HG02870 (cell line): ENCODE results near the gene RPH3AL.

Experiments used
- ATAC-seq: cut with Tn5 transposase; IDR thresholded peaks from one replicate; pipeline ENCODE4 v1.9.1; 2021; ENCODE audit warnings: mild to moderate bottlenecking, moderate library complexity; ENCODE audit not compliant: unreplicated experiment

RPH3AL gene, protein sequence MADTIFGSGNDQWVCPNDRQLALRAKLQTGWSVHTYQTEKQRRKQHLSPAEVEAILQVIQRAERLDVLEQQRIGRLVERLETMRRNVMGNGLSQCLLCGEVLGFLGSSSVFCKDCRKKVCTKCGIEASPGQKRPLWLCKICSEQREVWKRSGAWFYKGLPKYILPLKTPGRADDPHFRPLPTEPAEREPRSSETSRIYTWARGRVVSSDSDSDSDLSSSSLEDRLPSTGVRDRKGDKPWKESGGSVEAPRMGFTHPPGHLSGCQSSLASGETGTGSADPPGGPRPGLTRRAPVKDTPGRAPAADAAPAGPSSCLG

DNA sequence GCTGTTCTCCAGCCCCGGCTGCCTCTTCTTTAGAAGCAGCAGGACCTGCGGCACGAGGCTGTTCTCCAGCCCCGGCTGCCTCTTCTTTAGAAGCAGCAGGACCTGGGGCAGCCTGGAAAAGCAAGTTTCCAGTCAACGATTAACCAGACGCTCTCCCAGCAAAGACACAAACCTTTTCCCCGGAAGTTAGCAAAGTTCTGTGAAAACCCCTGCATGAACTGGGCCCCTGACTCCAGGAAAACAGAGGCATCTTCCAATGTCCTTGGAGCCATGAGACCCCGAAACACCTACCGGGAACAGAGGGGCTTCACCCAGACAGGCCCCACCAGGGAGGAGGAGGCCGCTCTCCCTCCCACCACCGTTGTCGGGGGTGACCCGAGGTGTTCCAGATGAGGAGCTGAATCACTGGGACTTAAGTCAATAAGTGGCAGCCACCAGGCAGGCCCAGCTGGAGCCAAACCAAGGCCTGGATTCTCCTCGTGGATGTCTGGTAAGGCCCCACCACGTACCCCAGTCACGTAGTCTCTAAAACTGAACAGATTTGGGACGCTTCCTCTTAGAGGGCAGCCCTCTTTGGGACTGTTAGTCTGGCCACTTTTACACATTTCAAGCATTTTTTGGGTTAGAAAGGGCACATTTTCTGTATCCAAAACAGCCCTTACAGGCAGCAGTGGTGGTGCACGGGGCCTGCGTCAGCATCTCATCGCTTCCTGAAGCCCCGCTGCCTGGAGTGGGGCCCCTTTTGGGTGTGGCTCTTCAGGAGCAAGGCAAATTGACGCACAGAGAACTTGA lies at the start of gene RPH3AL:
Gene RPH3AL (minus strand): TSS at position 387 of the 792 bp plus-strand sequence. CDS start 25,264 bp downstream, outside the sequence.
- ATAC-seq: no peak

DNA sequence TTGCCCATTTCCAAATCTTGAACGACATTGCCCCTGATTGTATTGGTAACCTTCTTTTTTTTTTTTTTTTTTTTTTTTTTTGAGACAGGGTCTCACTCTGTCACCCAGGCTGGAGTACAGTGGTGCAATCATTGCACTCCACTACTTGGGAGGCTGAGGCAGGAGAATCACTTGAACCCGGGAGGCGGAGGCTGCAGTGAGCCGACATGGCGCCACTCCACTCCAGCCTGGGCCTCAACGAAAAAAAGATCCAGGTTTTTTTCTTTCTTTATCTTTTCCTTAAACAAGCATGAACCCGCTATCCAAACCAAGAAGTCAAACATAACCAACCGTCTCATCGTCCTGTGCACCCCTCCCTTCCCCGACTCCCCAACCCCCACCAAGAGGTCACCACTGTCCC lies 47.6 kb upstream of the RPH3AL start:
- ATAC-seq: no peak

DNA sequence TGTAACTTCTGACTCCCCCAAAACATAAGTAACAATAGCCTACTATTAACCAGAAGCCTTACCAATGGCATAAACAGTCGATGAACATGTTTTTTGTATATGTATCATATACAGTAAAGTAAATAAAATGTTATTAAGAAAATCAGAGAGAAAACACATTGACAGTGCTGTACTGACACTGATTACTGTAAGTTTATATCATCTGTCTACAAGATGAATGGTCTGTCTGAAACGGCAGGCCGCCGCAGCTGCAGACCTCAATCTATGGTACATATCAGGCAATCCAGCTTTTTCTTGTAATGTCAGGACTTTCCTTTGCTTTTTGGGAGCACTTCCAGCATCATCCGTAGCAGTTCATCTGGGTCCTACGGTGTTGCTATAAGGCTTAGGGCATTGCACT lies 44.2 kb upstream of the RPH3AL start:
- no peak for ATAC-seq

DNA sequence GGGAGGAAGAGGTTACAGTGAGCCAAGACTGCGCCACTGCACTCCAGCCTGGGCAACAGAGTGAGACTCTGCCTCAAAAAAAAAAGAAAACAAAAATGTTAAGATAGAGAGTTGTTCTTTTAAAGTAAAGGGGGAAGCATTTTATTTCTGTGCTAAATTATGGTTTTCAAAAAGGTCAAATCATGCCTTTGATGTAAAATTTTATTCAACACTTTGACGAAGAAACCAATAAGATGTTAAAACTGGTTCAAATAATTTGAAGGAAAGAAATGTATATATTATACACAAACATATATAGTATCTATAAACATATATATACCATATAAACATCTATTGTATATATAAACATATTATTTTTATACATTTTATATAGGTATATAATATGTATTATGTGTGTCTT lies 43.4 kb upstream of the RPH3AL start:
- ATAC-seq: no peak

DNA sequence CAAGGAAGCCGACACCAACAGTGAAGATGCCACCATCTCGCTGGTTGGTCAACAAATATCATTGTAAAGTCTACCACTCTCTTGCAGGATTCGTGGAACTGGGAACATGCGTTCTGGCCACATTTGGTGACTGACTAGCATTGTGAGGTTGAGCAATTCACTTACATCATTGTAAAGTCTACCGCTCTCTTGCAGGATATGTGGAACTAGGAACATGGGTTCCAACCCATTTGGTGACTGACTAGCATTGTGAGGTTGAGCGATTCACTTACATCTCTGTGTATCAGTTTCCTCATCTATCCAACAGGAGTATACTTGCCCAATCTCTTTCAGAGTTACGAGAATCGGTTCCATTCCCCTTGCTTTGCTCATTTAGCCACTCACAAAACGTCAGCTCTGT lies 42.6 kb upstream of the RPH3AL start:
- no peak for ATAC-seq

DNA sequence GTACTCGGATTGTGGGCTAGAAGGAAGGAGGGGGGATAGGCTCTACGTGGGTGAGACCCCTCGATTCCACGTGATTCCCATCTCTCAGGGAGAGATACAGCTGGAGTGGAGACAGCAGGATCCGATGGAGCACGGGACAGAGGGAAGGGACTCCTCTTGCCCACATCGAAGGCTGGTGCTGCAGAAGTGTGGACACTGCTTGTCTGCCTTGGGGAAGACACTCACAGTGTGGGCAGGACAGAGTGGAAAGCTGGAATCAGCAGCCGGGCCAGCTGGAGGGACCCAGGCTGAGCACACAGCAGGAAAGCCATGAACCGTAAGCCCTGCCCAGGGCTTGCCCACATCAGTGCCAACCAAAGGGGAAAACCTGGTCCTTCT lies 42.1 kb upstream of the RPH3AL start:
- no peak for ATAC-seq

DNA sequence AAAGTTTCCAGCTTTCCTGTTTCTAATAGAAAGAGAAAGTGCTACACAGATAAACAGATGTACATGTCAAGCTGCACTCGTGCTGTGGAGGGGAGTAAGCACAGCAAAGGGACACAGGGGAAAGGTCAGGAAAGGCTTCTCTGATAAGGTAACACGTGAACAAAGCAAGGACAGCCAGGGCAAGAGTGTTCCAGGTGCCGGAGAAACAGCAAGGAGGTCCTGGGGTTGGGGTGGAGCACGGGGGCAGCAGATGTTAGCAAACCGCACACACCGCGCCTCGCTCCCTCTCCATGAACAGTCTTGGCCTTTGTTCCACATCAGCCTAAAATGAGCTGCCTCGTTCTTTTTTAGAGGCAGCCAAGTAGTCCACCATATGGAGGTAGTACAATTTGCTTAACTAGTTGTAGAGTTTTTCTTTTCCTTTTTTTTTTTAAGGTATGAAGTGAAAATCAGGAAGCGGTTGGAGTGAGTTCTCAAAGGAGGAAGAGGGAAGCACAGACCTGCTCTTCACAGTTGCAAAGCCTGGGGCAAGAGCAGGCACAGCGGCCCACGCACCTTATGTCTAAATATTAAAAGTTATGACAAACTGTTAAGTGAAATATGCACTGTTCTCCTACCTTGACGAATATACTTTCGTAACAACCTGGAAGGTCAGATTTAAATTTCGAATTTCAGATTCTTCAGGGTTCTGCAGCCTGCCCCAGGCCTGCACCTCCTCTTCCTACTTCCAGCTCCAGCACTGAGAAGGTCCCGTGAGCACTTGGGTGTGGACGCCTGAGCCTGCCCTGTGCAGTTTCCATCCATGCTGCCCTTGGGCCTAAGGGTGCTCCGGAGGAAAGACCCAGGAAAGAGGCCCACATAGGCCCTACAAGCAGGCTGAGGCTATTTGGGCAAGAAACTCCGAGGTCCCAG lies 41.5 kb upstream of the RPH3AL start:
- ATAC-seq: no peak

DNA sequence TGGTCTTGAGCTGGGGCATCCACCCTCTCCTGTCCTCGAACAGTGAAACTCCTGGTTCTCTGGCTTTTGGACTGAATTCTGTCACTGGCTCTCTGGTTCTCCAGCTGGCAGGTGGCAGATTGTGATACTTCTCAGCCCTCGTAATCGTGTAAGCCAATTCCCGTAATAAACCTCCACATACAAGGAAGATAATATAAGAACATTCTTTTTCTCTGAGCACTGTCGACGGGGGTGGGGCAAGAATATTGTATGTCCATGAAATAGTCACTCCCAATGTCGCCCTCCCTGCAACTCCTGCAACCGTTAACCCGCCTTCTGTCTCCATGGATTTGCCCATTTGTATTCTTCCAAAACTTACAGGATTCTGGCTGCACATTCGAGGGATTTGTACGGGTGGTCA lies 39.2 kb upstream of the RPH3AL start:
- no peak for ATAC-seq

DNA sequence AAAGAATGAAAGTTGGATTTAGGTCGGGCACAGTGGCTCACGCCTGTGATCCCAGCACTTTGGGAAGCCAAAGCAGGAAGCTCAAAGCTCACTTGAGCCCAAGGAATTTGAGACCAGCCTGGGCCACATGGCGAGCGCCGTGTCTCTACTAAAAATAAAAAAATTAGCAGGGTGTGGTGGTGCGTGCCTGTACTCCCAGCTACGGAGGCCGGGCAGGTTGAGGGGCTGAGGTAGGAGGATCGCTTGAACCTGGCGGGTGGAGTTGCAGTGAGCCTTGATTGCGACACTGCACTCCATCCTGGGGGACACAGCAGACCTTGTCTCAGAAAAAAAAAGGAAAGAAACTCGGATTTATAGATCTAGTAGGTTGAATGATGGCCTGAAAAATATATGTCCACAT lies 37.4 kb upstream of the RPH3AL start:
- no peak for ATAC-seq

DNA sequence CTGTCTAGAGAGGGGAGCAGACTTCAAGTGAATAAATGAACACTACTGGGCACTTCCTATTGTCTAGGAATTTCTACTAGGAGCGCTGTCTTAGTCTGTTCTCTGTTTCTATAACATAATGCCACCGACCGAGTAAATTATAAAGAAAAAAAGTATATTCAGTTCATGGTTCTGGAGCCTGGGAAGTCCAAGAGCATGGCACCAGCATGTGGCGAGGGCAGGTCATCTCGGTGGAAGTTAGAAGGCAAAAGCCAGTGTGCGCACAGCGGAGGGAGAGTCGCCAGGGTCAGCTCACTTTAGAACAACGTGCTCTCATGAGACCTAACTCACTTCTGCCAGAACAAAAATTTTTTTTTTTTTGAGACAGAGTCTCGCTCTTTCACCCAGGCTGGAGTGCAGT lies 35.5 kb upstream of the RPH3AL start:
- ATAC-seq: no peak

DNA sequence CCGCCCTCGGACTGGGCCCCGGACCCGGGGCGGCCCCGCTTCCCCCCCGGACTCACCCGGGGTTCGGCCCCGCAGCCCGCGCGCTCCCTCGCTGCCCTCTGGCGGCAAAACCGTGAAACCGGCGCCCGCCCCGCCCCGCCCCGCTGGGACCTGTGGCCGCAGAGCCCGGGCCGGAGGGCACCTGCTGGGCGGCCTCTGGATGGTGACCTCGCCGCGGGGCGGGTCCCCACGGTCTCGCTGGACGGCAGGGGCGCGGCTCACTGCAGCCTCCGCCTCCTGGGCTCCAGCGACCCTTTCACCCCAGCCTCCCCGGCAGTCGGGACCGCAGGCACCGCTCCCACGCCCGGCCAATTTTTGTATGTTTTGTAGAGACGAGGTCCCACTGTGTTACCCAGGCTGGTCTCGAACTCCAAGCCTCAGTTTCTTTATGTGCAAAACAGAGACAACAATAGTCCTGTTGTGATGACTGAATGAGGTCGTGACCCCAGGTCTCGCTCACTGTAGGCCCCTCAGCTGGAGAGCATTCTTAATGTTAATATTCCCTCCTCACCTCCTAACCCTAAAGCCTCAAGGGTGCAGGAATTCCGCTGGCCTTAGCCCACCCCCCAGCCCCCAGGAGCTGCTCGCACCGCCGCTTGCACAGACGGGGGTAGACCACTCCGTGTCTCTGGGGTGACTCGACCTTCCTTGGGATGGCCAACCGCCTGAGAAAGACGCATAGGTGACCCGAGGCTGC lies 33.7 kb upstream of the RPH3AL start:
- no peak for ATAC-seq

DNA sequence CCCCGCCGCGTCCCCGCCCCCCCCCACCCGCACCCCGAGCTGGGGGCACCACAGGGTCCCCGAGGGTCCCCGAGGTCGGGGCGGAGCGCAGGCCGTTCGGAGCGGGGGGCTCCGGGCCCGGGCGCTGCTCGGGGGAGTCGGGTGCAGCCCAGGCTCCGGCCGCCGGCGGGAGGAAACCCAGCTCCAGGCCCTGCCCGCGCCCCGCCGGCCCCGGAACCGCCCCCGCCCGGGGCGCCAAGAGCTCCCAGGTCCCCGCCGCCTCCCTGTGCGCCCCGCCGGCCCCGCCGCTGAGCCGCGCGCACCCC lies 33.2 kb upstream of the RPH3AL start:
- no peak for ATAC-seq

DNA sequence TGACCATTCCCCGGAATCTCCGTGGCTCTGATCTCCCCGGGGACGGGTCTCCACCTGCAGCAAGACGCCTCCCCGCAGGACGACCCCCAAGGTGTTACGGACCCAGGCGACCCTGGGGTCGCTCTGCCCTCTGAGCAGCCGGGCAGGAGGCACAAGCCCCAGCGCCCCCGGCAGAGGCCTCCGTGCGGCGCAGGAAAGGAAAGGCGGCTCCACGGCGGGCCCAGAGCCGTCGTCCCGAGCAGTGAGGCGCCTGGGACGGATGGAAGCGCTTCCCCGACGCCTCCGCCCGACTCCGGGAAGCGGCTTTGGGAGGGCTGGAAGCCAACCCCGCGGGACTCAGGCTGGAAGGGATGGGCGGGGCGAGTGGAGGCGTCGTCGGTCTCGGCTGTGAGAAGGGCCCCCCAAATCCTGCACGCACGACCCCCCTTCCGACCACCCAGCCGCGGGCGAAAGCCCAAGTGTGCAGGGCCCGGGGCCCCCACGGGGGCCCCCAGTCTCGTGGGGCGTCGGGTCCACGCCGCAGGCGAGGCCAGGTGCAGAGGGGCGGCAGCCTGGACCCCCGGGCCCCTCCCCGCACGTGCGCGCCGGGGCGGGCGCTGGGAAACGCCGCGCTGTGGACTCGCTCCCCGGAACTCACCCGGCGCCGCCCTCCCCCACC lies 32.7 kb upstream of the RPH3AL start:
- no peak for ATAC-seq

DNA sequence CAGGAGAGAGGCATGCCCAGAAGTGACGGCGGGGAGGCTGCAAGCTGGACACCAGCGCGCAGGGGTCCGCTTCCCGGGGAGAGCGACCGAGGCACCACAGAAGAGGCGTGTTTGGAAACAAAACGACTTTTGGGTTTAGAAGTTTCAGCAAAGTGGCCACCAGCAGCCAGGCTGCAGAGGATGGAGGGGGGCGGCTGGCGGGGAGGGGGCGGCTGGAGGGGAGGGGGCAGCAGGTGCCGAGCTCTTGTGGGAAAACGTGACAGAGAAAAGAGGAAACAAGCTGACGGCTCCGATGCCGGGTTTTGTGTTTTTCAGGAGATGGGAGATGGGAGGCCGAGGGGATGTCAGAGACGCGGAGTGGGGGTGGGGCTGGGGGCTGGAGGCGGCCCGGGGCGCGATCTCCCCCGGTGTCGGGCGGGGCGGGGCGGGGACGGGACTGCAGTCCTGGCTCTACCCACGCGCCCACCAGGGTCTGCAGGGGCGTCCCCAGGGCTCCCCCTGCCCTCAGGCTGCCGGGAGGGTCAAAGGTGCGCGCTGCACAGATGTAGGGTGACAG lies 32.1 kb upstream of the RPH3AL start:
- ATAC-seq: no peak

DNA sequence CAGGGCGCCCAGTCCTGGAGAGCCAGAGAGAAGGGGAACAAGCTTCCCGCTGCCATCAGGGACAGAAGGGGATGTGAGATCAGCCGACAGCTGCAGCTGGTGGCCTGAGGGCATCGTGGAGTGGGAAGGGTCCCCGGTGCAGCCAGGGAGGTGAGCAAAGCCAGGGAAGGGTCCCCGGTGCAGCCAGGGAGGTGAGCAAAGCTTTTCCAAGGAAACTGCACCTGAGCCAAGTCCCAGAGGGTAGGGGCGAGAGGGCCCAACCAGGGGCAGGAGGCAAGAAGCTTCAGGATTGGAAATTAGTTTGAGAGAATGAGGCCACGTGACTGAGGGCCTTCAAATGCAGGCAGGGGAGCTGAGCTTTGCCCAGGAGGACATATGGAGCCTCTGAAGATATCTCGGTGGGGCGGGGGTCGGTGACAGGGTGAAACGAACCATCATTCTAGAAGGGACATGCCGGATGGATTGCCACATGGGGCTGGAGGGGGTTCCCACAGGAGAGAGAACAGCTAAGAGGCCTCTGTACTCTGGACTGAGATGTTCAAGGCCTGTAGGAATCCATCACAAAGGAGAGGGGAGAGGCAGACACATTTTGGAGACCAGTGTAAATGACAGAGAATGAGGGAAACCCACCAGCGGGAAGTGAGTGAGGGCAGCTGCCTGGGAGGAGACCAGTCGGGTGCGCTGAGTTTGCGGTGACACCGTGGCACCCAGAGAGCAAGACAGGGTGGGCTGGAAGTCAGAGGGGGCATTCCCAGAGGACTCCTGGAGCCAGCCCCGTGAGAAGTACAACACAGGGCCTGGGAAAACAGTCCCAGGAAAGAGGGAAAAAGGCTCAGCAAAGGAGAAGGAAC lies 31.4 kb upstream of the RPH3AL start:
- ATAC-seq: no peak

DNA sequence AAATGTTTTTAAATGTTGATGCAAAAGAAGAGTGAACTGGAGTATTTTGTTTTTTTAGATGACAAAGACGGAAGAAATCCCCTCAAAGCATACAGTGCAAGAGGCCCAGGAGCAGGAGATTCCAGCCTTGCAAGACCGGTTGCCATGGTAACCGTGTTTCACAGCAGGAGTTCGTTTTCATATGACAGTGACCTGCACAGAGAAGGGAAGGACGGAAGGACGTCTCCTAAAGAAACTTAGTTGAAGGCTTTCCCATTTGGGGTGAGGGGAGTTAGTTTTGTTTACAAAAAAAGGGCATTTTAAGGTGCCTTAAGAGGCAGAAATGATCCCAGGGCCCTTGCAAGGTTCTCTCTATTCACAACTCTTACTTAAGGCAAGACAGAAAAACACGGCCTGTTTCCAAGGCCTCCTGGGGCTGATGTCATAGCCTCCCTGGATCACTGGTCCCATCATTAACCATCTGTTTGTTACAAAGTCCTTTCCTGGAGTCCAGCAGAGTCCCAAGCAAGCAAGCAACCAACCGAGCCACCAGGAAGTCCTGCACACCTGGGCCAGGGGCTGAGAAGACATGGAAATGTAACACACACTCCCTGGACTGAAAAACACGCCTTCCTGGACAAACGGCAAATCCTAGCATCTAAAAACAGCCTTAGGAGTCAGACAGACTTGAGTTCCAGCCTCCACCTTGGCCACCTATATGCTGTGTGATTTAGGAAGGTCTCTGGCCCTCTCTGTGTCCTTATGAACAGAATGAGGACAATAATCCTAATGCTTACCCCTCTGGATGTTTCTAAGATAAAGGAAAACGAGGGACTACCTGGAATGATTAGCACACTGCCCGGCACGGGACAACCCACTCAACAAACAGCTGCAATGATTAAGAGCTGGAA lies 30.3 kb upstream of the RPH3AL start:
- ATAC-seq: no peak

DNA sequence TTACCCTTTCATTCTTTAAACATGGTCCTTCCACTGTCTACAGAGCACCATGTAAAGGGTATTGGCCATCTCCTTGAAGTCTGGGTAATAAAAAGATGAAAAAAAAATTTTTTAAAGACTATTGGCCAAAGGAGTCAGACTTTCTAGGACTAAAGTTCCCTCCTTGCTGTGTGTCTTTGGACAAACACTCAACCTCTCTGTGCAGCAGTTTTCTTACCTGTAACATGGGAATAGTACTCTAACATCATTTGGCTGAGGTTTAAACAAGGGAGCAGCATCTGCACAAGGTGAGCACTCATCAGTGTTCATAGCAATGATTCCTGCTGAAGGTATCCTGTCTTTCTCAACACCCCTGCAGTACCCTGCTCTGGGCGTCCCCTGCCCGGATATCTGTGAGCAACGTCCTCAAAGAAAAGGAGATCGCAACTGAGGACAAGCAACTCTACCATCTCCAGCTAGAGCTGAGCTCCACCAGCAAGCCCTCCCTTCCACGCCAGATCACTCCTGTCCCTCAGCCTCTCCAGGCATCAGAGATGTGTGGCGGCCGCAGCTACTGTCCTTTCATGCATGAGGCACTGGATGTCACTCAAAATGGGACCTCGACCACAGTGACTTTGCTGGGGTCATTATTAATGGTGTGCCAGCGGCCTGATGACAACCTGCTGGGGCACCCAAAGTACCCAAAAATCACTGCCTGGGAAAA lies 29.5 kb upstream of the RPH3AL start:
- no peak for ATAC-seq

DNA sequence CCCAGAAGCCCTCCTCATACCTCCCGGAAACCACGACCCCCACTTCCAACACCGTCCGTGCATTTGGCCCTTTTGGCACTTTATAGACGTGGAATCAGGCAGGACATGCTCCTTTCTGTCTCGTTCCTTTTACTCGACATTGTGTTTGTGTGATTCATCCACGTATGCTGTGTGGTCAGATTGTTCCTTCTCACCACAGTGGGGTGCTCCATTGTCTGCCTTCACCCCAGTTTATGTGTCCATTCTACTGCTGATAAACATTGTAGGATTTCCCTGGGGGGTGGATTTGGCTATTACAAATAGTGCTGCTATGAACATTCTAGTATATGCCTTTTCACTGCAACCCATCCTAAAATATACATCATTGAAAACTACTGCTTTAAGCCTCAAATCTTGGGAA lies 28.9 kb upstream of the RPH3AL start:
- ATAC-seq: no peak
